ENCODE data around the gene PTPN1. TPM values are rescaled to one million over a fixed set of nuclear protein-coding genes. Genes with fewer than 3 reads are reported as not detected.

PTPN1 gene
- polyA plus RNA-seq, 1 donor (not counting 4 experiments of a cell fraction or from before 2014, with no cell fraction given): 61.6 TPM

GRCh38 chr20:50475681-50476292, 34.4 kb upstream of the PTPN1 start:
- H3K4me1 ChIP-seq (ENCODE audit: control insufficient read depth, extremely low read depth, insufficient read depth, low read length): peaks cover 18% of the 10 kb centered on the region
- no peak overlapping the region for H3K4me3 ChIP-seq (ENCODE audit: control insufficient read depth in 2 of 3, extremely low read depth in 1 of 3, insufficient read depth in 2 of 3, low read depth in 1 of 3, low read length in 3 of 3)
- H3K27me3 ChIP-seq (ENCODE audit: control insufficient read depth, extremely low read depth, insufficient read depth, low read length): no peaks in the 10 kb centered on the region
- no peaks in the 10 kb centered on the region for H3K9me3 ChIP-seq (ENCODE audit: control insufficient read depth, low read depth, low read length)
- TF ChIP-seq EZH2 (IDR thresholded peaks at IDR 0.05; ENCODE audit: low read length) (no peak), CTCF (optimal IDR thresholded peaks at IDR 0.05 in 1 of 3, IDR thresholded peaks at IDR 0.05 in 1 of 3, conservative IDR thresholded peaks at IDR 0.05 in 1 of 3; ENCODE audit: extremely low read depth in 1 of 3, insufficient read depth in 2 of 3, low read length in 3 of 3) (no peak)
- H3K27ac ChIP-seq (ENCODE audit: control insufficient read depth, insufficient read depth, low read length): no peak overlapping the region
- FAIRE-seq (no peak), DNase-seq (ENCODE audit: low read depth, low spot score) (no peak)
- H3K79me2 ChIP-seq (ENCODE audit: control insufficient read depth, insufficient read depth, low read length): no peaks in the 10 kb centered on the region
- no peaks in the 10 kb centered on the region for H3K36me3 ChIP-seq (ENCODE audit: control insufficient read depth in 2 of 2, extremely low read depth in 1 of 2, insufficient read depth in 2 of 2, low read length in 2 of 2)
- dilution Hi-C loops (cut with MboI; ENCODE audit: extremely low pct_ligation_motif_present, low sequenced_read_pairs): no loop called here
- H4K20me1 ChIP-seq (ENCODE audit: control insufficient read depth, extremely low read depth, insufficient read depth, low read length): no peaks in the 10 kb centered on the region
- no peaks in the 10 kb centered on the region for H3K9me1 ChIP-seq (ENCODE audit: control insufficient read depth, extremely low read depth, insufficient read depth, low read length)
- H3K4me2 ChIP-seq (ENCODE audit: control insufficient read depth, extremely low read depth, insufficient read depth, low read depth, low read length): no peak overlapping the region
- no peak overlapping the region for H3K9ac ChIP-seq (ENCODE audit: control insufficient read depth, extremely low read depth, insufficient read depth, low read length)
- no peak overlapping the region for H2AFZ ChIP-seq (ENCODE audit: control insufficient read depth, low read length)

DNA sequence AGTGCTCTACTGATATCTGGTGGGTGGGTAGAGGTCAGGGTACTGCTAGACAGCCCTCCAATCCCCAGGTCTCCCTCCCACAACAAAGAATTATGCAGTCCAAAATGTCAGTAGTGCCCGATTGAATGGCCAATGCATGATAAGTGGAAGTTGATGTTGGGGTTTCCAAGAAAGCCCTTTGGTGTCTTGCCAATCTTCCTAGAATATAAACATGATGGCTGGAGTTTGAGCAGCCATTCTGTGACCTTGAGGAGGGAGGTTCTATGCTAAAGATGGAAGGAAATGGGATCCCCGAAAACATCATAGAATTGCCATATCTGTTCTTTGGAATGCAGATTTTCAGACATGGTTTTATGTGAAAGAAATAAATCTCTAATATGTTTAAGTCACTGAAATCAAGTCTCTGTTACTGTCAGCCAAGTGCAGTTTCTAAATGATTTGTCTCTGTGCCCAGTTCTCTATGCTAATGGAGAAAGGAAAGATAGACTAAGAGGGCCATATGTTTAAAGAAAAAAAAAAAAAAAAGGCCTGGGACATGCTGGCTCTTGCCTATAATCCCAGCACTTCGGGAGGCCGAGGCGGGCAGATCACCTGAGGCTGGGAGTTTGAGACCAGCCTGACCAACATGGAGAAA, 32.8 kb upstream of the PTPN1 start:
- no peaks in the 10 kb centered on the region for H3K79me2 ChIP-seq (ENCODE audit: control insufficient read depth, insufficient read depth, low read length)
- no peak overlapping the region for H3K27ac ChIP-seq (ENCODE audit: control insufficient read depth, insufficient read depth, low read length)
- no peak overlapping the region for H3K4me3 ChIP-seq (ENCODE audit: control insufficient read depth in 2 of 3, extremely low read depth in 1 of 3, insufficient read depth in 2 of 3, low read depth in 1 of 3, low read length in 3 of 3)
- no peak for DNase-seq (ENCODE audit: low read depth, low spot score)
- no peaks in the 10 kb centered on the region for H4K20me1 ChIP-seq (ENCODE audit: control insufficient read depth, extremely low read depth, insufficient read depth, low read length)
- H2AFZ ChIP-seq (ENCODE audit: control insufficient read depth, low read length): no peak overlapping the region
- no peak for TF ChIP-seq EZH2 (IDR thresholded peaks at IDR 0.05; ENCODE audit: low read length)
- TF ChIP-seq CTCF (optimal IDR thresholded peaks at IDR 0.05 in 1 of 3, IDR thresholded peaks at IDR 0.05 in 1 of 3, conservative IDR thresholded peaks at IDR 0.05 in 1 of 3; ENCODE audit: extremely low read depth in 1 of 3, insufficient read depth in 2 of 3, low read length in 3 of 3): no peak
- no peaks in the 10 kb centered on the region for H3K27me3 ChIP-seq (ENCODE audit: control insufficient read depth, extremely low read depth, insufficient read depth, low read length)
- no peaks in the 10 kb centered on the region for H3K9me1 ChIP-seq (ENCODE audit: control insufficient read depth, extremely low read depth, insufficient read depth, low read length)
- FAIRE-seq: no peak
- dilution Hi-C loops (cut with MboI; ENCODE audit: extremely low pct_ligation_motif_present, low sequenced_read_pairs): no loop called here
- H3K36me3 ChIP-seq (ENCODE audit: control insufficient read depth in 2 of 2, extremely low read depth in 1 of 2, insufficient read depth in 2 of 2, low read length in 2 of 2): no peaks in the 10 kb centered on the region
- no peaks in the 10 kb centered on the region for H3K9me3 ChIP-seq (ENCODE audit: control insufficient read depth, low read depth, low read length)
- no peak overlapping the region for H3K4me2 ChIP-seq (ENCODE audit: control insufficient read depth, extremely low read depth, insufficient read depth, low read depth, low read length)
- H3K9ac ChIP-seq (ENCODE audit: control insufficient read depth, extremely low read depth, insufficient read depth, low read length): no peak overlapping the region
- peaks cover 11% of the 10 kb centered on the region for H3K4me1 ChIP-seq (ENCODE audit: control insufficient read depth, extremely low read depth, insufficient read depth, low read length)

Data from keratinocyte (primary cell).